WTC11 (cell line): ENCODE results near the gene ATP13A2. TPM values are rescaled to one million over a fixed set of nuclear protein-coding genes. Genes with fewer than 3 reads are reported as not detected.

Experiments
- ATAC-seq: fragments of 200-7000 bp; cut with Tn5 transposase; 2 replicates; pipeline ENCODE4 v1.10.0; 2021; ENCODE audit warnings: mild to moderate bottlenecking, moderate library complexity
- CTCF ChIA-PET: fragments of 300-600 bp; sonication (Branson Sonifier 250); formaldehyde crosslinking; loops from one replicate; lab custom pipeline; 2021; ENCODE audit warnings: antibody characterized with exemption; lab: Charles Lee
- POLR2A ChIA-PET: fragments of 350-600 bp; sonication (Branson Sonifier 250); formaldehyde crosslinking; loops from one replicate; lab custom pipeline; 2021; ENCODE audit warnings: antibody characterized with exemption; lab: Charles Lee
- DNase-seq: peaks from one replicate; pipeline ENCODE4 v3.0.0; 2021; ENCODE audit warnings: low spot score
- H3K27ac Mint-ChIP-seq: 2 replicates; pipeline ENCODE4 v1.8.0; 2021; ENCODE audit warnings: mixed read lengths
- H3K27me3 Mint-ChIP-seq: 2 replicates; pipeline ENCODE4 v1.8.0; 2021; ENCODE audit warnings: low read depth, mild to moderate bottlenecking, moderate library complexity, mixed read lengths
- H3K36me3 Mint-ChIP-seq: 2 replicates; pipeline ENCODE4 v1.8.0; 2021; ENCODE audit warnings: mixed read lengths
- H3K4me1 Mint-ChIP-seq: 2 replicates; pipeline ENCODE4 v1.8.0; 2022; ENCODE audit warnings: mixed read lengths
- H3K4me3 Mint-ChIP-seq: 2 replicates; pipeline ENCODE4 v1.8.0; 2021; ENCODE audit warnings: mild to moderate bottlenecking, moderate library complexity, mixed read lengths
- H3K9me3 Mint-ChIP-seq: 2 replicates; pipeline ENCODE4 v1.8.0; 2021; ENCODE audit warnings: mixed read lengths
- ATF2 ChIP-seq: sonication (generic); formaldehyde crosslinking; IDR thresholded peaks from 2 replicates; pipeline ENCODE4 v1.8.1; 2022; ENCODE audit warnings: low read depth, missing genetic modification reagents, borderline replicate concordance
- CDX4 ChIP-seq: fragments of 250-450 bp; sonication (Bioruptor Pico); IDR thresholded peaks from 2 replicates; pipeline ENCODE4 v1.9.0; 2021; ENCODE audit warnings: moderate library complexity, mild to moderate bottlenecking, inconsistent platforms, borderline replicate concordance
- EMX1 ChIP-seq: fragments of 250-450 bp; sonication (Bioruptor Pico); IDR thresholded peaks from 2 replicates; pipeline ENCODE4 v1.8.0; 2021; ENCODE audit warnings: mild to moderate bottlenecking
- FOXP1 ChIP-seq: sonication (generic); formaldehyde crosslinking; IDR thresholded peaks from 2 replicates; pipeline ENCODE4 v1.8.0; 2022; ENCODE audit warnings: missing genetic modification reagents, mild to moderate bottlenecking, moderate library complexity, borderline replicate concordance
- GRHL2 ChIP-seq: fragments of 250-450 bp; sonication (Bioruptor Pico); IDR thresholded peaks from 2 replicates; pipeline ENCODE4 v1.8.0; 2022; ENCODE audit warnings: mild to moderate bottlenecking, moderate library complexity; ENCODE audit not compliant: insufficient replicate concordance, severe bottlenecking
- HMGA2 ChIP-seq: fragments of 250-450 bp; sonication (Bioruptor Pico); IDR thresholded peaks from 2 replicates; pipeline ENCODE4 v1.4.0; 2021; ENCODE audit warnings: mild to moderate bottlenecking, moderate library complexity
- NFATC4 ChIP-seq: fragments of 250-450 bp; sonication (Bioruptor Pico); IDR thresholded peaks from 2 replicates; pipeline ENCODE4 v1.9.0; 2021; ENCODE audit warnings: mild to moderate bottlenecking
- NFYB ChIP-seq: sonication (generic); formaldehyde crosslinking; conservative IDR thresholded peaks from 2 replicates; pipeline ENCODE4 v1.8.0; 2022; ENCODE audit warnings: low read depth, missing genetic modification reagents
- PRRX2 ChIP-seq: fragments of 250-450 bp; sonication (Bioruptor Pico); IDR thresholded peaks from 2 replicates; pipeline ENCODE4 v1.8.0; 2021; ENCODE audit warnings: mild to moderate bottlenecking
- RORB ChIP-seq: fragments of 250-450 bp; sonication (Bioruptor Pico); IDR thresholded peaks from 2 replicates; pipeline ENCODE4 v1.9.0; 2021; ENCODE audit warnings: mild to moderate bottlenecking
- SMAD4 ChIP-seq: sonication (generic); formaldehyde crosslinking; IDR thresholded peaks from 2 replicates; pipeline ENCODE4 v1.8.0; 2022; ENCODE audit warnings: mild to moderate bottlenecking, missing genetic modification reagents
- SP1 ChIP-seq: sonication (generic); formaldehyde crosslinking; conservative IDR thresholded peaks from 2 replicates; pipeline ENCODE4 v1.8.1; 2022; ENCODE audit warnings: missing genetic modification reagents
- STAT6 ChIP-seq: sonication (generic); formaldehyde crosslinking; conservative IDR thresholded peaks from 2 replicates; pipeline ENCODE4 v1.8.1; 2023; ENCODE audit warnings: mild to moderate bottlenecking, low read depth, missing genetic modification reagents, moderate library complexity
- TEAD1 ChIP-seq: sonication (generic); formaldehyde crosslinking; IDR thresholded peaks from 2 replicates; pipeline ENCODE4 v1.8.0; 2022; ENCODE audit warnings: mild to moderate bottlenecking, missing genetic modification reagents
- TEAD4 ChIP-seq: sonication (generic); formaldehyde crosslinking; IDR thresholded peaks from 2 replicates; pipeline ENCODE4 v1.8.0; 2022; ENCODE audit warnings: mild to moderate bottlenecking, missing genetic modification reagents
- total RNA-seq: library from RNA; stranded (reverse); gene quantifications from 3 replicates; pipeline ENCODE4 v1.2.3, GENCODE V29; 2021
- TF ChIP-seq, protein P1 (sequence below): fragments of 250-450 bp; sonication (Bioruptor Pico); conservative IDR thresholded peaks from 2 replicates; pipeline ENCODE4 v1.9.0; 2021; ENCODE audit warnings: mild to moderate bottlenecking
- TF ChIP-seq, protein P2 (sequence below): sonication (generic); formaldehyde crosslinking; IDR thresholded peaks from 2 replicates; pipeline ENCODE4 v1.8.0; 2022; ENCODE audit warnings: mild to moderate bottlenecking, missing genetic modification reagents
- TF ChIP-seq, protein P3 (sequence below): fragments of 250-450 bp; sonication (Bioruptor Pico); IDR thresholded peaks from 2 replicates; pipeline ENCODE4 v1.9.0; 2021; ENCODE audit warnings: mild to moderate bottlenecking, borderline replicate concordance
- TF ChIP-seq, protein P4 (sequence below): sonication (generic); formaldehyde crosslinking; IDR thresholded peaks from 2 replicates; pipeline ENCODE4 v1.8.1; 2023; ENCODE audit warnings: mild to moderate bottlenecking, missing genetic modification reagents, borderline replicate concordance

ATP13A2 gene
- total RNA-seq, 1 experiment from 2014 or later, result 95.9 TPM

DNA sequence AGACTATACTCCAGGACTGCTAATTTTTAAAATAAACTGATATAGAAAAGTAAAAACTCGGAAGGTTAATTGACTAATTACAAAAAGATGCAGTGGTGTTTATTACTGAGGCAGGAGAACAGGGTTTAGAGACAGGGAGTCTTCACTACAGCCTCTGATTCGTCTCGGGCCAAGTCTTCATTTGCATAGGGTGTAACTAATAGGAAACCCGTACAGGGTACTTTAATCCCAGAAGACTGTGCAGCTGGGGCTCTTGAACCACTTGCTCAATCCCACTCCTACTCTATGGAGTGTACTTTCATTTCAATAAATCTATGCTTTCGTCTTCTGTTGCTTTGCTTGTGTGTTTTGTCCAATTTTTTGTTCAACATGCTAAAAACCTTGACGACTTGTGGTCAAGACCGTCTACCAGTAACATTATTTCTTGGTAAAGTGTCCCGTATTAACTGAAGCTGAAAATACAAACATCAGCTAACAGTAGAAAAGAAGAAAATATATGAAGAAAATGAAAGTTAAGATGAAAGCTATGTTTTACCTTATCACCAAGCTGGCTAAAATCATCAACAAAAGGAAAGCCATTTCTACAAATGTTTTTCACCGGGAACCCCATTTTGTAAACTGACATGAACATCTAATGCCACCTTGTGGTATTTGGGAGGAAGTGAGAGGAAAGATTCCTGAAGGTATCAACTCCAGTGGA lies 34.1 kb upstream of the ATP13A2 start (continued):
- no peak for TF ChIP-seq ATF2 (CRISPR knock-in tag)
- TF ChIP-seq NFYB (CRISPR knock-in tag), result no peak
- no peak for TF ChIP-seq TEAD1
- TF ChIP-seq, protein P1, sequence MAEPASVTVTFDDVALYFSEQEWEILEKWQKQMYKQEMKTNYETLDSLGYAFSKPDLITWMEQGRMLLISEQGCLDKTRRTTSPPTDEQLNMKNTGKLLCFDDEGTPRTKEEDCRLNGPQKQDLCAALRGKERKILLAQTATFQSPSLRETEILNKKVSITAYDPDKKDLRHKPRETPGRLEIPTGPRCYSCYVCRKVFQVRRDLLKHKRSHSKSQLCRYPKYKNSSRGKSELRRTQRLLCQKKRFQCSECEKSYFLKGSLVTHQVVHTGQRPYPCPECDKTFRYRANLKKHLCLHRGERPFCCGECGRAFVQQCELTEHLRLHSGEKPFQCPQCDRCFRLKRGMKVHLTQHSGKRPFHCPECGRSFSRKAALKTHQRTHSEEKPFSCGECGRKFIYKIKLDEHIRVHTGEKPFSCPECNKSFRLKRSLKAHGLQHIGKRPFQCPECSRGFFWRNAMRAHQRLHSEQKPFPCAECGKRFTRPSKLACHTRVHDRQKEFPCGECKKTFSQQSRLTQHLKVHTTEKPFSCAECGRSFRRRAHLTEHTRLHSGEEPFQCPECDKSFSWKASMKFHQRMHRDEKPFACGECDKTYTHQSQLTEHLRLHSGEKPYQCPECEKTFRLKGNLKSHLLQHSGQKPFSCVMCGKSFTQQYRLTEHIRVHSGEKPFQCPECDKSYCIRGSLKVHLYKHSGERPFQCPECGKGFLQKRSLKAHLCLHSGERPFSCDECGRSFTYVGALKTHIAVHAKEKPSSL (CRISPR knock-in tag), result no peak
- TF ChIP-seq CDX4, result no peak
- TF ChIP-seq FOXP1 (CRISPR knock-in tag), result no peak
- TF ChIP-seq EMX1 (CRISPR knock-in tag), result no peak
- TF ChIP-seq GRHL2, result no peak
- TF ChIP-seq, protein P2, sequence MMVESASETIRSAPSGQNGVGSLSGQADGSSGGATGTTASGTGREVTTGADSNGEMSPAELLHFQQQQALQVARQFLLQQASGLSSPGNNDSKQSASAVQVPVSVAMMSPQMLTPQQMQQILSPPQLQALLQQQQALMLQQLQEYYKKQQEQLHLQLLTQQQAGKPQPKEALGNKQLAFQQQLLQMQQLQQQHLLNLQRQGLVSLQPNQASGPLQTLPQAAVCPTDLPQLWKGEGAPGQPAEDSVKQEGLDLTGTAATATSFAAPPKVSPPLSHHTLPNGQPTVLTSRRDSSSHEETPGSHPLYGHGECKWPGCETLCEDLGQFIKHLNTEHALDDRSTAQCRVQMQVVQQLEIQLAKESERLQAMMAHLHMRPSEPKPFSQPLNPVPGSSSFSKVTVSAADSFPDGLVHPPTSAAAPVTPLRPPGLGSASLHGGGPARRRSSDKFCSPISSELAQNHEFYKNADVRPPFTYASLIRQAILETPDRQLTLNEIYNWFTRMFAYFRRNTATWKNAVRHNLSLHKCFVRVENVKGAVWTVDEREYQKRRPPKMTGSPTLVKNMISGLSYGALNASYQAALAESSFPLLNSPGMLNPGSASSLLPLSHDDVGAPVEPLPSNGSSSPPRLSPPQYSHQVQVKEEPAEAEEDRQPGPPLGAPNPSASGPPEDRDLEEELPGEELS, result no peak
- no peak for TF ChIP-seq RORB (CRISPR knock-in tag)
- no peak for TF ChIP-seq NFATC4

DNA sequence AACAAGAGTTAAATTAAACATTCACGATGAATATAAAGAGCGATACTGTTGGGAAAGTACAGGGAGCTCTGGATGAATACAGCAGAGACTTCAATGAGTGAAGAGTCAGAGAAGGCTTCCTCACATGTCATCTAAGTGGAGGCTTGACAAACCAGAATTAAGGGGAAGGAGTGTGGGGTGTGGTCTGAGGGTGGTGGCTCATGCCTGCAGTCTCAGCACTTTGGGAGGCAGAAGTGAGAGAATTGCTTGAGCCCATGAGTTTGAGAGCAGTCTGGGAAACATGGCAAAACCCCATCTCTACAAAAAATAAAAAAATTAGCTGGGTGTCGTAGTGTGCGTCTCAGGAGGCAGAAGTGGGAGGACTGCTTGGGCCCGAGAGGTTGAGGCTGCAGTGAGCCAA lies 33.4 kb upstream of the ATP13A2 start:
- Mint-ChIP-seq H3K36me3 (peaks cover 34% of the 10 kb centered on the region), H3K4me3 (no peak overlapping the region), H3K4me1 (peaks cover 4% of the 10 kb centered on the region), H3K27me3 (no peaks in the 10 kb centered on the region), H3K9me3 (no peaks in the 10 kb centered on the region), H3K27ac (peak overlapping the region; percentile 34)
- POLR2A ChIA-PET, result no interaction called here
- CTCF ChIA-PET, result interaction anchor here (1.3 to 2.4 kb wide), 4 partner anchors 84 to 424 kb away, joined by 3 to 9 read pairs (median 5); no protein-coding TSS in a partner anchor
- no peak for DNase-seq
- no peak for ATAC-seq
- TF ChIP-seq TEAD4, result no peak
- no peak for TF ChIP-seq HMGA2 (CRISPR knock-in tag)
- TF ChIP-seq PRRX2, result no peak
- TF ChIP-seq STAT6, result no peak
- TF ChIP-seq, protein P3, sequence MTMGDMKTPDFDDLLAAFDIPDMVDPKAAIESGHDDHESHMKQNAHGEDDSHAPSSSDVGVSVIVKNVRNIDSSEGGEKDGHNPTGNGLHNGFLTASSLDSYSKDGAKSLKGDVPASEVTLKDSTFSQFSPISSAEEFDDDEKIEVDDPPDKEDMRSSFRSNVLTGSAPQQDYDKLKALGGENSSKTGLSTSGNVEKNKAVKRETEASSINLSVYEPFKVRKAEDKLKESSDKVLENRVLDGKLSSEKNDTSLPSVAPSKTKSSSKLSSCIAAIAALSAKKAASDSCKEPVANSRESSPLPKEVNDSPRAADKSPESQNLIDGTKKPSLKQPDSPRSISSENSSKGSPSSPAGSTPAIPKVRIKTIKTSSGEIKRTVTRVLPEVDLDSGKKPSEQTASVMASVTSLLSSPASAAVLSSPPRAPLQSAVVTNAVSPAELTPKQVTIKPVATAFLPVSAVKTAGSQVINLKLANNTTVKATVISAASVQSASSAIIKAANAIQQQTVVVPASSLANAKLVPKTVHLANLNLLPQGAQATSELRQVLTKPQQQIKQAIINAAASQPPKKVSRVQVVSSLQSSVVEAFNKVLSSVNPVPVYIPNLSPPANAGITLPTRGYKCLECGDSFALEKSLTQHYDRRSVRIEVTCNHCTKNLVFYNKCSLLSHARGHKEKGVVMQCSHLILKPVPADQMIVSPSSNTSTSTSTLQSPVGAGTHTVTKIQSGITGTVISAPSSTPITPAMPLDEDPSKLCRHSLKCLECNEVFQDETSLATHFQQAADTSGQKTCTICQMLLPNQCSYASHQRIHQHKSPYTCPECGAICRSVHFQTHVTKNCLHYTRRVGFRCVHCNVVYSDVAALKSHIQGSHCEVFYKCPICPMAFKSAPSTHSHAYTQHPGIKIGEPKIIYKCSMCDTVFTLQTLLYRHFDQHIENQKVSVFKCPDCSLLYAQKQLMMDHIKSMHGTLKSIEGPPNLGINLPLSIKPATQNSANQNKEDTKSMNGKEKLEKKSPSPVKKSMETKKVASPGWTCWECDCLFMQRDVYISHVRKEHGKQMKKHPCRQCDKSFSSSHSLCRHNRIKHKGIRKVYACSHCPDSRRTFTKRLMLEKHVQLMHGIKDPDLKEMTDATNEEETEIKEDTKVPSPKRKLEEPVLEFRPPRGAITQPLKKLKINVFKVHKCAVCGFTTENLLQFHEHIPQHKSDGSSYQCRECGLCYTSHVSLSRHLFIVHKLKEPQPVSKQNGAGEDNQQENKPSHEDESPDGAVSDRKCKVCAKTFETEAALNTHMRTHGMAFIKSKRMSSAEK (CRISPR knock-in tag), result no peak
- TF ChIP-seq FOXP1 (CRISPR knock-in tag), result no peak
- no peak for TF ChIP-seq SMAD4 (CRISPR knock-in tag)
- TF ChIP-seq, protein P4, sequence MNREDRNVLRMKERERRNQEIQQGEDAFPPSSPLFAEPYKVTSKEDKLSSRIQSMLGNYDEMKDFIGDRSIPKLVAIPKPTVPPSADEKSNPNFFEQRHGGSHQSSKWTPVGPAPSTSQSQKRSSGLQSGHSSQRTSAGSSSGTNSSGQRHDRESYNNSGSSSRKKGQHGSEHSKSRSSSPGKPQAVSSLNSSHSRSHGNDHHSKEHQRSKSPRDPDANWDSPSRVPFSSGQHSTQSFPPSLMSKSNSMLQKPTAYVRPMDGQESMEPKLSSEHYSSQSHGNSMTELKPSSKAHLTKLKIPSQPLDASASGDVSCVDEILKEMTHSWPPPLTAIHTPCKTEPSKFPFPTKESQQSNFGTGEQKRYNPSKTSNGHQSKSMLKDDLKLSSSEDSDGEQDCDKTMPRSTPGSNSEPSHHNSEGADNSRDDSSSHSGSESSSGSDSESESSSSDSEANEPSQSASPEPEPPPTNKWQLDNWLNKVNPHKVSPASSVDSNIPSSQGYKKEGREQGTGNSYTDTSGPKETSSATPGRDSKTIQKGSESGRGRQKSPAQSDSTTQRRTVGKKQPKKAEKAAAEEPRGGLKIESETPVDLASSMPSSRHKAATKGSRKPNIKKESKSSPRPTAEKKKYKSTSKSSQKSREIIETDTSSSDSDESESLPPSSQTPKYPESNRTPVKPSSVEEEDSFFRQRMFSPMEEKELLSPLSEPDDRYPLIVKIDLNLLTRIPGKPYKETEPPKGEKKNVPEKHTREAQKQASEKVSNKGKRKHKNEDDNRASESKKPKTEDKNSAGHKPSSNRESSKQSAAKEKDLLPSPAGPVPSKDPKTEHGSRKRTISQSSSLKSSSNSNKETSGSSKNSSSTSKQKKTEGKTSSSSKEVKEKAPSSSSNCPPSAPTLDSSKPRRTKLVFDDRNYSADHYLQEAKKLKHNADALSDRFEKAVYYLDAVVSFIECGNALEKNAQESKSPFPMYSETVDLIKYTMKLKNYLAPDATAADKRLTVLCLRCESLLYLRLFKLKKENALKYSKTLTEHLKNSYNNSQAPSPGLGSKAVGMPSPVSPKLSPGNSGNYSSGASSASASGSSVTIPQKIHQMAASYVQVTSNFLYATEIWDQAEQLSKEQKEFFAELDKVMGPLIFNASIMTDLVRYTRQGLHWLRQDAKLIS, result no peak
- no peak for TF ChIP-seq SP1 (CRISPR knock-in tag)
